Measurements from ENCODE around the gene UAP1. TPM values are rescaled to one million over a fixed set of nuclear protein-coding genes. Genes with fewer than 3 reads are reported as not detected.

The UAP1 gene
- total RNA-seq, 2 experiments from 2014 or later, result 43.1 to 46.8 TPM

GRCh38 chr1:162605225-162605927 lies 43.9 kb downstream of the UAP1 start:
- ChIA-PET POLR2A (no interaction called here), CTCF (interaction anchor here (0.7 to 1.0 kb wide), 2 partner anchors 39 to 77 kb away, joined by 3 read pairs; no protein-coding TSS in a partner anchor)

DNA sequence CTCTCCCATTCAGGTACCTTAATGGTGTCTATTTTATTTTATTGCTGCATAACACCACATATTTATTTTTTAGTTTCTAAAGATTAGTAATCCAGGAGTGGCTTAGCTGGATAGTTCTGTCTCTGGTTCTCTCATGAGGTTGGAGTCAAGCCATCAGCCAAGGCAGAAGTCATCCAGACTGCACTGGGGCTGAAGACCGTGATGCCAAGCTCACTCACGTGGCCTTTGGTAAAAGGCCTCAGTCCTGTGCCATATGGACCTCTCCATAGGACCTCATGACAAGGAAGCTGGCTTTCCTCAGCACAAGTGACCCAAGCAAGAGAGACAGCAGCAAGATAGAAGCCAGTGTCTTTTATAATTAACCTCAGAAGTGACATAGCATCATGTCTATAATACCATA lies 47.8 kb downstream of the UAP1 start:
- ChIA-PET CTCF (no interaction called here), POLR2A (no interaction called here)

- CTCF ChIA-PET, result interaction anchor here (1.0 to 1.5 kb wide), 4 partner anchors 9 to 218 kb away, joined by 3 to 5 read pairs (median 4); no protein-coding TSS in a partner anchor
- POLR2A ChIA-PET, result no interaction called here
Observed at GRCh38 chr1:162612606-162613400, 51.3 kb downstream of the UAP1 start.

- ChIA-PET CTCF (no interaction called here), POLR2A (no interaction called here)
Observed at GRCh38 chr1:162616848-162617247, 55.3 kb downstream of the UAP1 start.

DNA sequence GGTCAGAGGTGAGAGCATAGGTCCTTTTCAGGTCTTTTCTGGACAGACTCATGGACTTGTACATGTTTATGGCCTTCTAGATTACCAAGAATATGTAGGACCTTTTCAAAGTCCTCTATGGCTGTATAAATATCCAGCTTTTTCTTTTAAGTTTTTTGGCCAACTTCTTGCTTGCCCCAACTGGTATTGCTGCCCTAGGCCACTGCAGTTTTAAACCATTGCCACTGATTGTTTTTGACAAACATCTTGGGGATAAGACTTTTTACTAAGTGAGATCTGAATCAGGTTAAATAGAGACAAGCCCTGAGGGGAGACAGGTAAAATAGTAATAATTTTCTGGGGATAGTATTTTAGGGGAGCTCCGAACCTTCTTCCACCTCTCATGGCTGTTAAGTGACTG lies 56.0 kb downstream of the UAP1 start:
- ChIA-PET POLR2A (no interaction called here), CTCF (no interaction called here)

GRCh38 chr1:162619076-162619475 lies 57.6 kb downstream of the UAP1 start:
- ChIA-PET POLR2A (no interaction called here), CTCF (no interaction called here)

- ChIA-PET POLR2A (no interaction called here), CTCF (no interaction called here)
Observed at GRCh38 chr1:162621256-162621655, 59.7 kb downstream of the UAP1 start.

DNA sequence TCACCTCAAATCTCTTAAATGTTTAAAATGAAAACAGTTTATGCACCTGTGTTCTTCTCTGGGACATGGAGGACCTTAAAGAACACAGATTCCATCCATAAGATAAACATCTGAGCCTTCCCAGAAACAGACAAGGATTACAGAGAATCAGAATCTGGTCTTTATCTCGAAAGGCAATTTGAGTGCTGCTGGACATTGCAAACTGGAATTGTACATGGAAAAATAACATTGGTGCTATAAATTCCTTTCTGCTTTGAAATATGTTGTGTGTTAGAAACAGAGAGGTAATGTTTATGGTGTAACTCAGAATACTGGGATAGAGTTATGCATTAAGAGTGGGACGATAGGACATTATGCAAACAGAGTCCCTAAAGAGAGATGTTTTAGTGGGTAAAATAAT lies 64.2 kb downstream of the UAP1 start:
- POLR2A ChIA-PET, result no interaction called here
- CTCF ChIA-PET, result no interaction called here

DNA sequence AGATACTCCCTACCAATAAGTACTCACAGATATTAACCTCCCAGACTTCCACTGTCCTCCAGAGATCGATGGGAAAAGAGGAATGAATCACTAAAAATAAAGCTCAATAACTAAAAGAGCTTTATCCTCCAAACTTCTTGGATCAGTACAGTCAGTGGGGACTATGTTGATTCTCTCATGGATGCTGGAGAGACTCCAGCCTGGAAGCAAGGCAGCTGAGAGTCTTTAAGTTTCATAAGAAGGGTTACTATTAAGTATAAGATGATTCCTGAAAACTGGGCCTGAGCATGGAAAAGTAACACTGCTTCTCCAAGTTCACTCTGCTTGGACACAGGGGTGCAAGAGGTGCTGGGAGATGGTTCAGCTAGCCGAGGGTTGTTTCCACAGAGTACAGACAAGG lies 64.6 kb downstream of the UAP1 start:
- ChIA-PET CTCF (no interaction called here), POLR2A (no interaction called here)

- ChIA-PET CTCF (no interaction called here), POLR2A (no interaction called here)
Observed at GRCh38 chr1:162626761-162627160, 65.2 kb downstream of the UAP1 start.

- ChIA-PET POLR2A (no interaction called here), CTCF (no interaction called here)
Observed at GRCh38 chr1:162627662-162628296, 66.3 kb downstream of the UAP1 start.

- ChIA-PET CTCF (no interaction called here), POLR2A (no interaction called here)
Observed at GRCh38 chr1:162629077-162629627, 67.6 kb downstream of the UAP1 start.

DNA sequence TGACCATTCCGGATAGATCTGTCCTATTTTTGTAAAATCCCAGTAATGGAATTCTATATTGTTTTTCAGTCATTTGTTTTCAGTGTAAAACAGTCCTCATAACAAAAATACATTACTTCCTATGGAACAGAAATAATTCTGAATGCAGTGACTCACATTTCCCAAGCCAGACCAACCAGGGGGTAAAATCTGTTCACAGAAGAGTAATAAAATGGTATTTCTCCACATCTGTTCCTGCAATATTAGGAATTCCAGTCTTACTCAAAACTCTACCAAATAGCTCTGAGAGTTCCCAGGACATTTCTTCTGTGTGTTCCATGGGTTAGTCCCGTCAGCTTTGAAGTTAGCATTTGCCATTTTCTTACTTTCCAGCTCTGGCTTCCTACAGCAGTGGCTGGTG lies 68.1 kb downstream of the UAP1 start:
- POLR2A ChIA-PET, result no interaction called here
- CTCF ChIA-PET, result no interaction called here

- POLR2A ChIA-PET, result no interaction called here
- CTCF ChIA-PET, result interaction anchor here (0.7 kb wide), 1 partner anchor 233 kb away, joined by 3 read pairs; no protein-coding TSS in a partner anchor
Observed at GRCh38 chr1:162631546-162632191, 70.1 kb downstream of the UAP1 start.

- POLR2A ChIA-PET, result no interaction called here
Observed at GRCh38 chr1:162632217-162632666, 70.7 kb downstream of the UAP1 start, which contains the start of gene DDR2. DDR2 (plus strand) TSS chr1:162632464; CDS start chr1:162719064, 86,600 bp downstream.

DNA sequence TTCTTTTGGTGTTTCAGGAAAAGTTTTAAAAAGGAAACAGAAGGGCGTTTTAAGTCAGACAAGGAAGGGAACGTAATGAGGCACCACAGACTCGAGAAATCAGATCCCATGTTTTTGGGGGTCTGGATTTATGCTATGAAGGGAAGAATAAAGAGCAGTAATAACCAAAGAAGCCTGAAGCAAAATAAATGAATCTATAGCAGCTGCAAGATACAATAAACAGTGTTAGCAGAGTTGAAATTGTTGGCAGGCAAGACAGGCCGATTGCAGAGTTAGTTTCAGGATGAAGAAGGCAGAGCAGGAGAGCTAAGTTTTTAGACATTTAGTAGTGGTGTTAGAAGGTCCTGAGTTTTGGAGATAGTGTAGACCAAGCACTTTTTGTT lies 71.2 kb downstream of the UAP1 start:
- ChIA-PET POLR2A (no interaction called here), CTCF (no interaction called here)

More at GRCh38 chr1:162632217-162632666, 70.7 kb downstream of the UAP1 start, which contains the start of gene DDR2:
- CTCF ChIA-PET, result no interaction called here

DNA sequence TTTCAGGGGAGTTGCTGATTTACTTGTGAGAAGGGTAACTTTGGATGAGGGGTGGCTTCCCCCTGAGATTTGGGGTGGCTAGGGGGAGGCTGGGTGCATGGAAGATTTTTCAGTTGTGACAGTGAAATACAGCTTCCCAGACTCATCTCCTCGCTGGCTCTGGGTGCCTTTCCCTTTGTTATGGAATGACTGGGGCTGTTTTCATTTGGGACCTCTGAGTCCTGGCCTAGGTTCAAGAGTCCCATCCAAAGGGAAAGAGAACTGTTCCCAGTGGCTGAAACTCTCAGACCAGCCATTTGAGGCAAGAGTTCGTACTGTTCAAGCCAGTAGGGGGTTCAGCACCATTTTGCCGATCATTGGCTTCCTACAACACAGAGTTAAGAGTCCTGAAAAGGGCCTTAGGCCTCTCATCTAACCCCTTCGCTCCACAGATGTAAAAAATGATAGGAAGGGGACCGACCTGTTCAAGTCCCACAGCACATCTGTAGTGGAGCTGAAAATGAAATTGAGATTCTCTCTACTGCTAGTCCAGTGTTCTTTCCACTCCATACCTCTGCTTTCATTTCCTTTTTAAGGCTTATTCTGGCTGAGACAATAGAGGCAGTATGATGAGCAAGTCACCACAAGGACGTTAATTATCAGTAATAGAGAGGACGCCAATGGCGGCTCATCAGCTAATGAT lies 71.7 kb downstream of the UAP1 start:
- ChIA-PET CTCF (no interaction called here), POLR2A (no interaction called here)

- POLR2A ChIA-PET, result no interaction called here
- CTCF ChIA-PET, result no interaction called here
Observed at GRCh38 chr1:162635418-162635817, 73.9 kb downstream of the UAP1 start.

GRCh38 chr1:162639718-162640117 lies 78.2 kb downstream of the UAP1 start:
- CTCF ChIA-PET, result no interaction called here

GRCh38 chr1:162641114-162641513 lies 79.6 kb downstream of the UAP1 start:
- POLR2A ChIA-PET, result no interaction called here

More at GRCh38 chr1:162639718-162640117, 78.2 kb downstream of the UAP1 start:
- POLR2A ChIA-PET, result no interaction called here

More at GRCh38 chr1:162641114-162641513, 79.6 kb downstream of the UAP1 start:
- CTCF ChIA-PET, result no interaction called here

Measured in activated CD8-positive, alpha-beta memory T cell treated with anti-CD3 and anti-CD28 coated beads for 36 hours (primary cell).